HepG2 (cell line): ENCODE data around the gene CARD16. TPM values are rescaled to one million over a fixed set of nuclear protein-coding genes. Genes with fewer than 3 reads are reported as not detected.

Experiments
- AHR ChIP-seq: IDR thresholded peaks from 2 replicates; pipeline ENCODE4 v1.6.1; 2018; ENCODE audit warnings: missing genetic modification reagents, missing compliant biosample characterization
- CSRNP2 ChIP-seq: sonication (generic); formaldehyde crosslinking; conservative IDR thresholded peaks from 2 replicates; pipeline ENCODE4 v1.8.0; 2022; ENCODE audit warnings: low read depth, missing genetic modification reagents
- HMG20A ChIP-seq: IDR thresholded peaks from 2 replicates; pipeline ENCODE4 v1.6.1; 2016; ENCODE audit warnings: borderline replicate concordance
- PHF21A ChIP-seq: sonication (generic); formaldehyde crosslinking; IDR thresholded peaks from 2 replicates; pipeline ENCODE4 v1.5.0; 2020; ENCODE audit warnings: mild to moderate bottlenecking, missing genetic modification reagents
- RARG ChIP-seq: sonication (generic); formaldehyde crosslinking; IDR thresholded peaks from 2 replicates; pipeline ENCODE4 v1.4.0; 2020; ENCODE audit warnings: low read depth, mild to moderate bottlenecking, missing genetic modification reagents
- RNF219 ChIP-seq: sonication (generic); formaldehyde crosslinking; IDR thresholded peaks from 2 replicates; pipeline ENCODE4 v1.5.0; 2020; ENCODE audit warnings: mild to moderate bottlenecking, missing genetic modification reagents
- STAT5B ChIP-seq: sonication (generic); formaldehyde crosslinking; IDR thresholded peaks from 2 replicates; pipeline ENCODE4 v1.4.0; 2020; ENCODE audit warnings: missing genetic modification reagents
- TBX3 ChIP-seq: fragments of 450-650 bp; IDR thresholded peaks from 2 replicates; pipeline ENCODE4 v1.6.1; 2017; ENCODE audit warnings: antibody characterized with exemption, mild to moderate bottlenecking, inconsistent platforms, borderline replicate concordance
- TRAFD1 ChIP-seq: sonication (generic); formaldehyde crosslinking; IDR thresholded peaks from 2 replicates; pipeline ENCODE4 v1.5.1; 2020; ENCODE audit warnings: missing genetic modification reagents, mild to moderate bottlenecking, borderline replicate concordance
- ZNF232 ChIP-seq: sonication (generic); formaldehyde crosslinking; IDR thresholded peaks from 2 replicates; pipeline ENCODE4 v1.4.0; 2020; ENCODE audit warnings: missing genetic modification reagents, borderline replicate concordance
- ZNF318 ChIP-seq: sonication (generic); formaldehyde crosslinking; IDR thresholded peaks from 2 replicates; pipeline ENCODE4 v1.4.0; 2020; ENCODE audit warnings: mild to moderate bottlenecking, missing genetic modification reagents
- ZNF329 ChIP-seq: sonication (generic); formaldehyde crosslinking; IDR thresholded peaks from 2 replicates; pipeline ENCODE4 v1.9.0; 2021; ENCODE audit warnings: low read depth, mild to moderate bottlenecking, missing genetic modification reagents
- ZNF496 ChIP-seq: sonication (generic); formaldehyde crosslinking; IDR thresholded peaks from 2 replicates; pipeline ENCODE4 v1.8.1; 2023; ENCODE audit warnings: mild to moderate bottlenecking, moderate library complexity, missing genetic modification reagents; ENCODE audit not compliant: insufficient replicate concordance
- ZNF556 ChIP-seq: sonication (generic); formaldehyde crosslinking; IDR thresholded peaks from 2 replicates; pipeline ENCODE4 v1.4.0; 2020; ENCODE audit warnings: mild to moderate bottlenecking, missing genetic modification reagents, borderline replicate concordance
- ZNF703 ChIP-seq: sonication (generic); formaldehyde crosslinking; IDR thresholded peaks from 2 replicates; pipeline ENCODE4 v1.5.1; 2020; ENCODE audit warnings: missing genetic modification reagents, mild to moderate bottlenecking, moderate library complexity, borderline replicate concordance
- ZSCAN9 ChIP-seq: IDR thresholded peaks from 2 replicates; pipeline ENCODE4 v1.6.1; 2016; ENCODE audit warnings: borderline replicate concordance
- polyA plus RNA-seq, 8 experiments: library from polyadenylated mRNA; depleted of rRNA in 3 of 8; stranded (reverse) in 7 of 8; unstranded in 1 of 8; fragments of >200 nt; fragmentation: Illumina TruSeq in 4 of 8; extraction: Trizol in 4 of 8; gene quantifications; 2 replicates each; pipeline versions ENCODE4 v1.2.1 to v1.2.3, GENCODE V29; 2011 to 2016; ENCODE audit warnings: low read depth in 4 of 8, missing spikeins in 1 of 8, mixed read lengths in 1 of 8; ENCODE audit not compliant: insufficient read depth in 1 of 8
- total RNA-seq, 5 experiments: library from RNA; depleted of rRNA; stranded (reverse); fragments of >200 nt; fragmentation: Illumina TruSeq; extraction: Trizol; gene quantifications; 2 replicates each; pipeline ENCODE4 v1.2.3, GENCODE V29; 2016; ENCODE audit warnings: low read depth in 1 of 5

Gene CARD16
- total and polyA plus RNA-seq, 2 of the 13 experiments (the other 11 are each of a cell fraction or from before 2014, with no cell fraction given) = 0.34 TPM; not detected in 1

- TF ChIP-seq ZNF496 (CRISPR knock-in tag) (no peak), ZNF318 (CRISPR knock-in tag) (no peak), ZNF232 (no peak), ZNF556 (CRISPR knock-in tag) (no peak), STAT5B (CRISPR knock-in tag) (no peak), PHF21A (no peak), HMG20A (CRISPR knock-in tag) (peak; percentile 78; the same call in 1 of the 2 replicates), ZSCAN9 (CRISPR knock-in tag) (no peak), ZNF329 (CRISPR knock-in tag) (no peak), RARG (CRISPR knock-in tag) (no peak), CSRNP2 (CRISPR knock-in tag) (no peak), TBX3 (no peak), ZNF703 (CRISPR knock-in tag) (no peak), AHR (CRISPR knock-in tag) (no peak), RNF219 (CRISPR knock-in tag) (no peak), TRAFD1 (no peak)
These were observed 41.1 kb downstream of the CARD16 start (continued) for GRCh38 chr11:105004021-105004420.
